Lower leg skin (tissue), 3 donors: Measurements from ENCODE around the gene FAM124A.

Source experiments
- CTCF ChIP-seq, 3 donors: fragments of 450-650 bp; IDR thresholded peaks; one replicate each; pipeline ENCODE4 v1.5.1; 2016; ENCODE audit warnings: antibody characterized with exemption in 3 of 3, mild to moderate bottlenecking in 3 of 3, moderate library complexity in 2 of 3
- POLR2A ChIP-seq, 2 donors: fragments of 450-650 bp; IDR thresholded peaks; one replicate each; pipeline ENCODE4 v1.6.1; 2016 to 2017; ENCODE audit warnings: antibody characterized with exemption in 2 of 2, mild to moderate bottlenecking in 1 of 2, moderate library complexity in 1 of 2

- no peak for TF ChIP-seq CTCF (IDR thresholded peaks at IDR 0.05)
- no peak for TF ChIP-seq POLR2A (IDR thresholded peaks at IDR 0.05)
Observed at GRCh38 chr13:51180853-51181511, 41.2 kb upstream of the FAM124A start.
